Keratinocyte (primary cell): ENCODE measurements around the gene PPP1R12A. TPM values are rescaled to one million over a fixed set of nuclear protein-coding genes. Genes with fewer than 3 reads are reported as not detected.

Source experiments
- DNase-seq: peaks from one replicate; pipeline ENCODE4 v3.0.0-alpha.2; 2011; ENCODE audit warnings: low read depth, missing footprints, low spot score
- FAIRE-seq: peaks from 2 replicates; lab custom pipeline; 2011; peaks lifted over from hg19 to GRCh38; lab: Jason Lieb, UNC
- H2AFZ ChIP-seq: 2 replicates; pipeline ENCODE4 v1.6.0; 2012; ENCODE audit warnings: low read length, control low read depth, inconsistent platforms; ENCODE audit not compliant: control insufficient read depth
- H3K27ac ChIP-seq: 2 replicates; pipeline ENCODE4 v1.5.1; 2011; ENCODE audit warnings: low read length; ENCODE audit not compliant: control insufficient read depth, insufficient read depth
- H3K27me3 ChIP-seq: 3 replicates; pipeline ENCODE4 v1.6.0; 2011; ENCODE audit warnings: low read length; ENCODE audit not compliant: control insufficient read depth, insufficient read depth; ENCODE audit errors: extremely low read depth
- H3K36me3 ChIP-seq, 2 experiments: 2 replicates in 1 of 2; 3 replicates in 1 of 2; pipeline ENCODE4 v1.5.1; 2011; ENCODE audit warnings: low read length in 2 of 2, mild to moderate bottlenecking in 1 of 2; ENCODE audit not compliant: control insufficient read depth in 2 of 2, insufficient read depth in 2 of 2; ENCODE audit errors: extremely low read depth in 1 of 2
- H3K4me1 ChIP-seq: 3 replicates; pipeline ENCODE4 v1.5.1; 2011; ENCODE audit warnings: low read length; ENCODE audit not compliant: control insufficient read depth, insufficient read depth; ENCODE audit errors: extremely low read depth
- H3K4me2 ChIP-seq: 3 replicates; pipeline ENCODE4 v1.6.0; 2011; ENCODE audit warnings: low read depth, low read length; ENCODE audit not compliant: control insufficient read depth, insufficient read depth; ENCODE audit errors: extremely low read depth
- H3K4me3 ChIP-seq, 3 experiments: fragments of 200-600 bp in 1 of 3; sonication (generic) in 1 of 3; 2 replicates in 2 of 3; 3 replicates in 1 of 3; pipeline ENCODE4 v1.5.1; 2011 to 2016; ENCODE audit warnings: low read length in 3 of 3, mild to moderate bottlenecking in 3 of 3, control low read depth in 2 of 3, inconsistent platforms in 1 of 3, low read depth in 1 of 3, mixed read lengths in 1 of 3, mixed run types in 1 of 3, moderate library complexity in 1 of 3; ENCODE audit not compliant: control insufficient read depth in 2 of 3, insufficient read depth in 2 of 3; ENCODE audit errors: extremely low read depth in 1 of 3
- H3K79me2 ChIP-seq: 2 replicates; pipeline ENCODE4 v1.6.0; 2012; ENCODE audit warnings: low read length; ENCODE audit not compliant: control insufficient read depth, insufficient read depth
- H3K9ac ChIP-seq: 3 replicates; pipeline ENCODE4 v1.6.0; 2011; ENCODE audit warnings: low read length; ENCODE audit not compliant: control insufficient read depth, insufficient read depth; ENCODE audit errors: extremely low read depth
- H3K9me1 ChIP-seq: 3 replicates; pipeline ENCODE4 v1.6.0; 2011; ENCODE audit warnings: low read length; ENCODE audit not compliant: control insufficient read depth, insufficient read depth; ENCODE audit errors: extremely low read depth
- H3K9me3 ChIP-seq: 2 replicates; pipeline ENCODE4 v1.5.1; 2012; ENCODE audit warnings: low read depth, low read length; ENCODE audit not compliant: control insufficient read depth
- H4K20me1 ChIP-seq: 3 replicates; pipeline ENCODE4 v1.6.0; 2011; ENCODE audit warnings: low read length; ENCODE audit not compliant: control insufficient read depth, insufficient read depth; ENCODE audit errors: extremely low read depth
- CTCF ChIP-seq, 3 experiments: IDR thresholded peaks in 1 of 3; conservative IDR thresholded peaks in 1 of 3; optimal IDR thresholded peaks in 1 of 3; 2 replicates in 2 of 3; 3 replicates in 1 of 3; pipeline versions ENCODE3 to v1.5.1; 2011; ENCODE audit warnings: low read length in 3 of 3, mild to moderate bottlenecking in 3 of 3, moderate library complexity in 2 of 3, control low read depth in 1 of 3, inconsistent platforms in 1 of 3; ENCODE audit not compliant: insufficient read depth in 2 of 3; ENCODE audit errors: extremely low read depth in 1 of 3
- EZH2 ChIP-seq: IDR thresholded peaks from one replicate; pipeline ENCODE4 v1.6.1; 2012; ENCODE audit warnings: inconsistent platforms, mild to moderate bottlenecking, low read length, moderate library complexity
- dilution Hi-C: fragments of 300-500 bp; cut with MboI; formaldehyde crosslinking; loops from one replicate; pipeline ENCODE4 v1.7.0; 2020; ENCODE audit warnings: low sequenced_read_pairs; ENCODE audit not compliant: extremely low pct_ligation_motif_present
- polyA plus RNA-seq, 5 experiments: library from polyadenylated mRNA; depleted of rRNA in 3 of 5; stranded (reverse) in 3 of 5; stranded (forward) in 1 of 5; unstranded in 1 of 5; fragments of >200 nt; gene quantifications; 1 replicate in 1 of 5; 2 replicates in 3 of 5; 3 replicates in 1 of 5; pipeline versions ENCODE4 v1.2.1 to v1.2.3, GENCODE V29; 2011 to 2012; ENCODE audit warnings: missing spikeins in 2 of 5, low read depth in 1 of 5, low replicate concordance in 1 of 5

PPP1R12A gene
- polyA plus RNA-seq, 1 donor (not counting 4 experiments of a cell fraction or from before 2014, with no cell fraction given): 45.2 TPM

- Histone ChIP-seq H3K27me3 (no peaks in the 10 kb centered on the region), H3K9me3 (no peaks in the 10 kb centered on the region), H3K4me1 (peaks cover 16% of the 10 kb centered on the region), H2AFZ (no peak overlapping the region), H3K9me1 (no peaks in the 10 kb centered on the region), H3K9ac (no peak overlapping the region), H3K36me3 (no peaks in the 10 kb centered on the region), H3K4me2 (peak overlapping the region; percentile 80), H4K20me1 (peaks cover 5% of the 10 kb centered on the region), H3K4me3 (peak overlapping the region in 1 of 3 experiments; percentile 99), H3K27ac (no peak overlapping the region), H3K79me2 (peaks cover 47% of the 10 kb centered on the region)
- DNase-seq (no peak), FAIRE-seq (no peak)
- no peak for TF ChIP-seq CTCF (optimal IDR thresholded peaks at IDR 0.05 in 1 of 3, IDR thresholded peaks at IDR 0.05 in 1 of 3, conservative IDR thresholded peaks at IDR 0.05 in 1 of 3; ENCODE audit: extremely low read depth in 1 of 3, insufficient read depth in 2 of 3, low read length in 3 of 3)
- TF ChIP-seq EZH2: no peak
- dilution Hi-C loops: no loop called here
Measured at GRCh38 chr12:79936670-79937069, 1.8 kb upstream of the PPP1R12A start.

- dilution Hi-C loops: no loop called here
- Histone ChIP-seq H3K9me1 (no peaks in the 10 kb centered on the region), H3K4me1 (peaks cover 16% of the 10 kb centered on the region), H3K9me3 (no peaks in the 10 kb centered on the region), H2AFZ (peak overlapping the region; percentile 98), H3K27ac (peak overlapping the region; percentile 95), H4K20me1 (peaks cover 5% of the 10 kb centered on the region), H3K36me3 (no peaks in the 10 kb centered on the region), H3K4me2 (peak overlapping the region; percentile 80), H3K4me3 (peak overlapping the region; percentile 82 to 99 (median 83)), H3K79me2 (peaks cover 56% of the 10 kb centered on the region), H3K9ac (peak overlapping the region; percentile 95), H3K27me3 (no peaks in the 10 kb centered on the region)
- DNase-seq (no peak), FAIRE-seq (no peak)
- TF ChIP-seq EZH2: no peak
- TF ChIP-seq CTCF (optimal IDR thresholded peaks at IDR 0.05 in 1 of 3, IDR thresholded peaks at IDR 0.05 in 1 of 3, conservative IDR thresholded peaks at IDR 0.05 in 1 of 3; ENCODE audit: extremely low read depth in 1 of 3, insufficient read depth in 2 of 3, low read length in 3 of 3): no peak
Measured at GRCh38 chr12:79935624-79936345, 888 bp upstream of the PPP1R12A start.
